Smooth muscle cell (in vitro differentiated cells): Measurements from ENCODE around the gene KNDC1. TPM values are rescaled to one million over a fixed set of nuclear protein-coding genes. Genes with fewer than 3 reads are reported as not detected.
A peak's percentile ranks its signal among the peaks of the same experiment; 100 is the strongest.

Experiments used
- DNase-seq: peaks from one replicate; lab custom pipeline; 2025; ENCODE audit not compliant: unreplicated experiment; lab: John Stamatoyannopoulos, UW
- H2AFZ ChIP-seq: fragments of 200-600 bp; sonication (generic); 2 replicates; pipeline ENCODE4 v1.6.0; 2016; ENCODE audit warnings: antibody characterized with exemption, low read depth, mild to moderate bottlenecking
- H3F3A ChIP-seq: fragments of 200-600 bp; sonication (generic); 2 replicates; pipeline ENCODE4 v1.6.0; 2017; ENCODE audit warnings: antibody characterized with exemption, low read depth
- H3K27ac ChIP-seq: fragments of 200-600 bp; sonication (generic); 2 replicates; pipeline ENCODE4 v1.5.1; 2016; ENCODE audit warnings: low read depth, mild to moderate bottlenecking
- H3K27me3 ChIP-seq: fragments of 200-600 bp; sonication (generic); 2 replicates; pipeline ENCODE4 v1.6.1; 2016; ENCODE audit warnings: low read depth, mild to moderate bottlenecking
- H3K36me3 ChIP-seq: fragments of 200-600 bp; sonication (generic); 2 replicates; pipeline ENCODE4 v1.5.1; 2016; ENCODE audit warnings: low read depth
- H3K4me1 ChIP-seq: fragments of 200-600 bp; sonication (generic); 2 replicates; pipeline ENCODE4 v1.5.1; 2016; ENCODE audit warnings: low read depth
- H3K4me2 ChIP-seq: fragments of 200-600 bp; sonication (generic); 2 replicates; pipeline ENCODE4 v1.6.0; 2016; ENCODE audit warnings: mild to moderate bottlenecking
- H3K4me3 ChIP-seq: fragments of 200-600 bp; sonication (generic); 2 replicates; pipeline ENCODE4 v1.5.1; 2016; ENCODE audit warnings: mild to moderate bottlenecking
- H3K79me2 ChIP-seq: fragments of 200-600 bp; sonication (generic); 2 replicates; pipeline ENCODE4 v1.6.0; 2016; ENCODE audit warnings: low read depth, mild to moderate bottlenecking
- H3K9ac ChIP-seq: fragments of 200-600 bp; sonication (generic); 2 replicates; pipeline ENCODE4 v1.6.0; 2016; ENCODE audit warnings: low read depth
- H3K9me3 ChIP-seq: fragments of 200-600 bp; sonication (generic); replicated peaks from 2 replicates; pipeline ENCODE4 v1.5.1; 2016; ENCODE audit warnings: low read depth
- H4K20me1 ChIP-seq: fragments of 200-600 bp; sonication (generic); 2 replicates; pipeline ENCODE4 v1.6.0; 2016; ENCODE audit warnings: low read depth
- CTCF ChIP-seq: fragments of 200-600 bp; sonication (generic); IDR thresholded peaks from 2 replicates; pipeline ENCODE4 v1.5.1; 2017; ENCODE audit warnings: borderline replicate concordance, mild to moderate bottlenecking, antibody characterized with exemption; ENCODE audit not compliant: insufficient read depth, poor library complexity, severe bottlenecking
- WGBS: methylation state at CpG from one replicate; pipeline ENCODE4 v1.1.7; 2016; ENCODE audit warnings: low lambda C conversion rate; 5-methylcytosine and 5-hydroxymethylcytosine counted together
- polyA plus RNA-seq: library from polyadenylated mRNA; unstranded; fragments of >200 nt; fragmentation: Nextera tagmentation; extraction: Ambion mirVana; gene quantifications from 2 replicates; pipeline ENCODE4 v1.2.1, GENCODE V29; 2016
- total RNA-seq: library from RNA; depleted of rRNA; stranded (reverse); fragments of >200 nt; gene quantifications from 2 replicates; pipeline ENCODE4 v1.2.3, GENCODE V29; 2014

The KNDC1 gene
- total and polyA plus RNA-seq, 2 experiments from 2014 or later: 2.3 to 3.1 TPM

DNA sequence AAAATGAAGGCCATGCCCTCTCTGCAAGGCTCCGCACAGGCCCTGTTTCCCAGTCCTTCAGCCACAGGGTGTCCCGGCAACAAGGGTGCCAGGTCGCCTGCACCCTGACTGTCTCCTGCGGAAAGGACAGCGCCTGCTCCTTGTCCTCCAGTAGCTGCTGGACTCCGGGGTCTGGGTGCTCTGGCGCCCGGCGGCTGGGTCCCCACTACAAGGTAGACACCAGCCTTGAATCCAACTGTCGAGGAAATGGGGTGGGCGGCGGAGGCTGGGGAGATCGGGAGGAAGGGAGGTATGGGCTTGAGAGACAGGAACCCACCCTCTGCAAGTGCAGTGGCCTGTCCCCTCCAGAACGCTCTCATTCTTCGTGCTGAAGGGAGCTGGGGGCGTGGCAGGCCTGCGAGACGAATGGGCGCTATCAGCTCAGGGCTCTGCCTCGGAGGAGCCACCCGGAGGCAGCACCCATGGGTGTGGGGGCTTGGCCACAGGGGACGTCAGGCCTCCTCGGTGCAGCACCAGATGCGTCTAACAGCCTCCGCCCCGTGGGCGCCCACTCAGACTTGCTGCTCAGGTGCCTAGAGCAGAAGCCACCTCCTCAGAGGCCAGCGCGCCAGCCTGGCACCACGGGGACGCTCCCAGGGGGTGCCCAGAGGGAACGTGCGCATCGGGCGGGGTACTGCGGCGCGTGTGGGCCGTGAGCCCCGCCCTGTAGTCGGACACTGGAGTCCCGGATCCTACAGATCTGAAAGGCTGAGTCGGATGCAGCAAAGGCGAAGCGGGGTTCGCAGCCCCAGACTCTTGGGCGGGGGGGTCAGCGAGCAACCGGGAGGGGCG is 101.1 kb downstream of the KNDC1 start:
- Histone ChIP-seq H3K9me3 (no peaks in the 10 kb centered on the region), H4K20me1 (no peaks in the 10 kb centered on the region), H3K27ac (peak overlapping the region; percentile 31), H3K79me2 (no peaks in the 10 kb centered on the region), H3K27me3 (no peaks in the 10 kb centered on the region), H3K9ac (peak overlapping the region; percentile 70), H3K4me1 (peaks cover 24% of the 10 kb centered on the region), H3F3A (no peaks in the 10 kb centered on the region), H3K4me2 (peak overlapping the region; percentile 96), H2AFZ (no peak overlapping the region), H3K4me3 (peak overlapping the region; percentile 74), H3K36me3 (no peaks in the 10 kb centered on the region)
- 36% methylated on average over 46 of the region's 50 CpGs for WGBS
- DNase-seq: no peak
- TF ChIP-seq CTCF: no peak

GRCh38 chr10:133261726-133262325 is 101.8 kb downstream of the KNDC1 start:
- Histone ChIP-seq H3F3A (no peaks in the 10 kb centered on the region), H3K4me2 (peak overlapping the region; percentile 96), H3K9ac (peak overlapping the region; percentile 70), H3K9me3 (no peaks in the 10 kb centered on the region), H3K4me1 (peaks cover 24% of the 10 kb centered on the region), H3K36me3 (no peaks in the 10 kb centered on the region), H2AFZ (peak overlapping the region; percentile 49), H3K27ac (peak overlapping the region; percentile 31), H3K79me2 (no peaks in the 10 kb centered on the region), H4K20me1 (no peaks in the 10 kb centered on the region), H3K4me3 (peak overlapping the region; percentile 74), H3K27me3 (no peaks in the 10 kb centered on the region)
- no peak for TF ChIP-seq CTCF
- peak; percentile 56 for DNase-seq
- WGBS: 3% methylated on average over 7 of the region's 79 CpGs

DNA sequence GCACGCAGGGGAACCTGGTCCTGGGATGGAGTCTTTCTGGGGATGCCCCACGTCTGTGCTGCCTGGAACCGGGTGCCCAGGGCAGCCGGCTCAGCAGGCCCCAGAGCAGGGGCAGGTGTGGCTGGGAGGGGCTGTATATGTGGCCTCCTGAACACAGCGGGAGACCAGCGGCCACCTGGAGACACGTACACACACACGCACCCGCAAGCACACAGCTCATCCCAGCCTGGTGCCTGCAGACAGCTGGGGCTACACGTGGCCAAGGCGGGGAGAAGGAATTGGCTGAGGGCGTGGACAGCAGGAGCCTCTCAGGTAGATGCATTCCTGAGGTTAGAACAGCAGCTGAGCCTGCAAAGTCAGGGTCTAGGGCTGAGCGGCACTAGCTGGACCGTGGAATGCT is 102.7 kb downstream of the KNDC1 start:
- Histone ChIP-seq H3K4me3 (no peak overlapping the region), H3F3A (no peaks in the 10 kb centered on the region), H3K79me2 (no peaks in the 10 kb centered on the region), H2AFZ (no peak overlapping the region), H4K20me1 (no peaks in the 10 kb centered on the region), H3K9ac (no peak overlapping the region), H3K27ac (no peak overlapping the region), H3K9me3 (no peaks in the 10 kb centered on the region), H3K27me3 (no peaks in the 10 kb centered on the region), H3K4me2 (no peak overlapping the region), H3K36me3 (no peaks in the 10 kb centered on the region), H3K4me1 (peaks cover 17% of the 10 kb centered on the region)
- no peak for DNase-seq
- no peak for TF ChIP-seq CTCF
- 89% methylated on average over 14 of the region's 14 CpGs for WGBS
